Right atrium auricular region (tissue), 2 donors: Measurements from ENCODE around the gene TRDN. TPM values are rescaled to one million over a fixed set of nuclear protein-coding genes. Genes with fewer than 3 reads are reported as not detected.

Source experiments
- DNase-seq: peaks from one replicate; pipeline ENCODE4 v3.0.0-alpha.2; 2019; ENCODE audit warnings: low spot score
- H3K27ac ChIP-seq, 2 donors: fragments of 200-600 bp; sonication (generic); 1 replicate in 1 of 2; 2 replicates in 1 of 2; pipeline ENCODE4 v1.5.1; 2016 to 2019
- H3K27me3 ChIP-seq, 2 donors: fragments of 200-600 bp; sonication (generic); one replicate each; pipeline versions ENCODE4 v1.5.1 to v1.6.0; 2017 to 2019
- H3K36me3 ChIP-seq: fragments of 200-600 bp; sonication (generic); one replicate; pipeline ENCODE4 v1.5.1; 2016
- H3K4me1 ChIP-seq, 2 donors: fragments of 200-600 bp; sonication (generic); one replicate each; pipeline versions ENCODE4 v1.5.1 to v1.6.0; 2017 to 2019
- H3K4me3 ChIP-seq, 2 donors: fragments of 200-600 bp; sonication (generic); 1 replicate in 1 of 2; 2 replicates in 1 of 2; pipeline ENCODE4 v1.5.1; 2017 to 2019; ENCODE audit warnings: mild to moderate bottlenecking in 1 of 2, moderate library complexity in 1 of 2
- H3K9me3 ChIP-seq, 2 donors: fragments of 200-600 bp; sonication (generic); one replicate each; pipeline ENCODE4 v1.5.1; 2019
- total RNA-seq, 2 donors: library from RNA; depleted of rRNA; stranded (reverse); fragments of >200 nt; gene quantifications; one replicate each; pipeline ENCODE4 v1.1.0, GENCODE V29; 2016
- TF ChIP-seq, protein P1 (sequence below), 2 donors: fragments of 200-600 bp; sonication (generic); IDR thresholded peaks; one replicate each; pipeline ENCODE4 v1.5.1; 2019; ENCODE audit warnings: antibody characterized with exemption in 2 of 2

Gene TRDN
- total RNA-seq, 2 donors from 2014 or later = 90.2 to 217 TPM

DNA sequence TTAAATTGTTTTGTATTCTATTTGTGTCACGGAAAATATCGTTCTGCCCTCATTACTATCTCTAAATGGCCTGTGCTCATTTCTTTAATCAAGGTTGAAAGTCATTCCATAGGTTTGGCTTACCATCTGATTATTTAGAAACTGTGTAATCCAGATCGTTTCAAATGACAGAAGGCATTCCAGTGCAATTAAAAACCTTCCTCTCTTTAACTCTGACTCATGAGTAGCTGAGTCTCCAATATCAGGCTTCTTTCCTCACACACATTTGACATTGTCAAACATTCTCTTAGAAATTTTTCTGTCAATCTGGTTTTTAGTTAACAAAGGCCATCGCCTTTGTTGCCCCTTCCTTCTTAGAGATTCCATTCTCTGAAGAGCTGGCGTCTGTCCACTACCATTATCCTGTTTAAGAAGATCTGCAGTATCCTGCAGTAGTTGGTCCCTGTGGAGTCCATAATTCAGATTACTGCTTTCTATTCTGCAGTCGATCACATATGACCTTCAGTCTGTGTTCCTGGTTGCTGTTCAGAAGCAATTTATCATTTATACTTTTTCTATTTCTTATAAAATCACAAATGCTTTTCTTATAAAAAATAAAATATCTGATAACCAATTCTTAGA, 3.9 kb upstream of the TRDN start:
- DNase-seq = no peak
- H3K27ac ChIP-seq = peak overlapping the region in 1 of 2 donors; percentile 87
- no peaks in the 10 kb centered on the region for H3K36me3 ChIP-seq
- H3K9me3 ChIP-seq = no peaks in the 10 kb centered on the region
- H3K4me1 ChIP-seq = peaks cover 0 to 6% of the 10 kb centered on the region in 2 donors
- no peak overlapping the region for H3K4me3 ChIP-seq
- no peaks in the 10 kb centered on the region for H3K27me3 ChIP-seq
- TF ChIP-seq, protein P1, sequence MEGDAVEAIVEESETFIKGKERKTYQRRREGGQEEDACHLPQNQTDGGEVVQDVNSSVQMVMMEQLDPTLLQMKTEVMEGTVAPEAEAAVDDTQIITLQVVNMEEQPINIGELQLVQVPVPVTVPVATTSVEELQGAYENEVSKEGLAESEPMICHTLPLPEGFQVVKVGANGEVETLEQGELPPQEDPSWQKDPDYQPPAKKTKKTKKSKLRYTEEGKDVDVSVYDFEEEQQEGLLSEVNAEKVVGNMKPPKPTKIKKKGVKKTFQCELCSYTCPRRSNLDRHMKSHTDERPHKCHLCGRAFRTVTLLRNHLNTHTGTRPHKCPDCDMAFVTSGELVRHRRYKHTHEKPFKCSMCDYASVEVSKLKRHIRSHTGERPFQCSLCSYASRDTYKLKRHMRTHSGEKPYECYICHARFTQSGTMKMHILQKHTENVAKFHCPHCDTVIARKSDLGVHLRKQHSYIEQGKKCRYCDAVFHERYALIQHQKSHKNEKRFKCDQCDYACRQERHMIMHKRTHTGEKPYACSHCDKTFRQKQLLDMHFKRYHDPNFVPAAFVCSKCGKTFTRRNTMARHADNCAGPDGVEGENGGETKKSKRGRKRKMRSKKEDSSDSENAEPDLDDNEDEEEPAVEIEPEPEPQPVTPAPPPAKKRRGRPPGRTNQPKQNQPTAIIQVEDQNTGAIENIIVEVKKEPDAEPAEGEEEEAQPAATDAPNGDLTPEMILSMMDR (IDR thresholded peaks at IDR 0.05) = no peak

GRCh38 chr6:123638865-123639264, 2.1 kb upstream of the TRDN start:
- H3K27me3 ChIP-seq = no peaks in the 10 kb centered on the region
- no peak for DNase-seq
- H3K27ac ChIP-seq = peak overlapping the region in 1 of 2 donors; percentile 87
- H3K4me3 ChIP-seq = no peak overlapping the region
- H3K4me1 ChIP-seq = peaks cover 0 to 6% of the 10 kb centered on the region in 2 donors
- H3K36me3 ChIP-seq = no peaks in the 10 kb centered on the region
- no peaks in the 10 kb centered on the region for H3K9me3 ChIP-seq
- TF ChIP-seq, protein P1 (IDR thresholded peaks at IDR 0.05) = no peak

DNA sequence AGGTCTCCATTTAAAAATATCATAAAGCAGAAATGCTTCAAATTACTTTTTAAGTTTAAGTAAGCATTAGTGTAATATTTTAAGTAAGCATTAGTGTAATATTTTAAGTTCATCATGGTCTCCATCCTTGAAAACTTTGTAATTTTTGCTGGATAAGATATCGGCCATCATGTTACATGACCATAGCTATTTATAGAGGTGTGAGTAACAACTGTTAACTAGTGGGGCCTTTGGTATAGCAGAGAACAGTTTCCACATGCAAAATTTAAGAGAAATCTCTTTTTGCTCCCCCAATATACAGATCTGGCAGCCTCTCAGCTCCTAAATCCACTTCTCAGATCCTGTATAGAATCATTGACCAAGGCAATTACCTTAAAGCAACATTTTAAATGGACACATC, 468 bp downstream of the TRDN start:
- H3K4me3 ChIP-seq = peak overlapping the region; percentile 44 to 48
- peaks cover 0 to 6% of the 10 kb centered on the region in 2 donors for H3K4me1 ChIP-seq
- no peaks in the 10 kb centered on the region for H3K36me3 ChIP-seq
- H3K27me3 ChIP-seq = no peaks in the 10 kb centered on the region
- H3K9me3 ChIP-seq = no peaks in the 10 kb centered on the region
- peak overlapping the region; percentile 76 to 87 for H3K27ac ChIP-seq
- TF ChIP-seq, protein P1 (IDR thresholded peaks at IDR 0.05) = no peak
- DNase-seq = no peak

DNA sequence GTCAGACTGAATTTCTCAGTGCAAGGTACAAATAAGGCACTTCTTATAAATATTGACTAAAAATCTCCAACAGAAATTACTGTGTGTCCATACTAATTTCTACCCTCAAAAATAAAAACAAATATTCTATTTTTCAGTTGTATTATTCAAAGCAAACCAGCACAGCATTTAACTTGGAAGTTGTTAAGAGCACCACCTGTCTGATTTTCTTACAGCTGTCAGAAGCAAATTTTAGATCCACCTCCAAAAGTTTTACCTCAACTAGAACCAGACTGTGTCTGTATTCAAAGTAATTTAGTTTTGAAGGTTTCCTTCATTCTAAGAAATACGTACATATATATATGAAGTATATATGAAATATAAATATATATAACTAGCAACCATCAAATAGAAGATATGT, 1.2 kb downstream of the TRDN start:
- Histone ChIP-seq H3K9me3 (no peaks in the 10 kb centered on the region), H3K36me3 (no peaks in the 10 kb centered on the region), H3K27ac (peak overlapping the region; percentile 76 to 87), H3K4me1 (peaks cover 0 to 1% of the 10 kb centered on the region in 2 donors), H3K27me3 (no peaks in the 10 kb centered on the region), H3K4me3 (peak overlapping the region; percentile 44 to 48)
- TF ChIP-seq, protein P1 (IDR thresholded peaks at IDR 0.05) = peak in 1 of 2 donors; percentile 41
- no peak for DNase-seq

- peak overlapping the region; percentile 44 to 48 for H3K4me3 ChIP-seq
- H3K9me3 ChIP-seq = no peaks in the 10 kb centered on the region
- no peaks in the 10 kb centered on the region for H3K4me1 ChIP-seq
- no peak for DNase-seq
- TF ChIP-seq, protein P1 (IDR thresholded peaks at IDR 0.05) = no peak
- no peaks in the 10 kb centered on the region for H3K36me3 ChIP-seq
- H3K27me3 ChIP-seq = no peaks in the 10 kb centered on the region
- H3K27ac ChIP-seq = peak overlapping the region; percentile 76 to 87
Measured at GRCh38 chr6:123635144-123635543, 1.6 kb downstream of the TRDN start.

- no peak overlapping the region for H3K27ac ChIP-seq
- no peak for DNase-seq
- no peaks in the 10 kb centered on the region for H3K27me3 ChIP-seq
- TF ChIP-seq, protein P1 (IDR thresholded peaks at IDR 0.05) = no peak
- H3K4me1 ChIP-seq = no peaks in the 10 kb centered on the region
- H3K4me3 ChIP-seq = no peak overlapping the region
- H3K36me3 ChIP-seq = no peaks in the 10 kb centered on the region
- no peaks in the 10 kb centered on the region for H3K9me3 ChIP-seq
Measured at GRCh38 chr6:123632641-123633040, 4.1 kb downstream of the TRDN start.
